Keratinocyte (primary cell): ENCODE measurements around the gene DLG1. TPM values are rescaled to one million over a fixed set of nuclear protein-coding genes. Genes with fewer than 3 reads are reported as not detected.

Experiments
- DNase-seq: peaks from one replicate; pipeline ENCODE4 v3.0.0-alpha.2; 2011; ENCODE audit warnings: low read depth, missing footprints, low spot score
- FAIRE-seq: peaks from 2 replicates; lab custom pipeline; 2011; peaks lifted over from hg19 to GRCh38; lab: Jason Lieb, UNC
- H2AFZ ChIP-seq: 2 replicates; pipeline ENCODE4 v1.6.0; 2012; ENCODE audit warnings: low read length, control low read depth, inconsistent platforms; ENCODE audit not compliant: control insufficient read depth
- H3K27ac ChIP-seq: 2 replicates; pipeline ENCODE4 v1.5.1; 2011; ENCODE audit warnings: low read length; ENCODE audit not compliant: control insufficient read depth, insufficient read depth
- H3K27me3 ChIP-seq: 3 replicates; pipeline ENCODE4 v1.6.0; 2011; ENCODE audit warnings: low read length; ENCODE audit not compliant: control insufficient read depth, insufficient read depth; ENCODE audit errors: extremely low read depth
- H3K36me3 ChIP-seq, 2 experiments: 2 replicates in 1 of 2; 3 replicates in 1 of 2; pipeline ENCODE4 v1.5.1; 2011; ENCODE audit warnings: low read length in 2 of 2, mild to moderate bottlenecking in 1 of 2; ENCODE audit not compliant: control insufficient read depth in 2 of 2, insufficient read depth in 2 of 2; ENCODE audit errors: extremely low read depth in 1 of 2
- H3K4me1 ChIP-seq: 3 replicates; pipeline ENCODE4 v1.5.1; 2011; ENCODE audit warnings: low read length; ENCODE audit not compliant: control insufficient read depth, insufficient read depth; ENCODE audit errors: extremely low read depth
- H3K4me2 ChIP-seq: 3 replicates; pipeline ENCODE4 v1.6.0; 2011; ENCODE audit warnings: low read depth, low read length; ENCODE audit not compliant: control insufficient read depth, insufficient read depth; ENCODE audit errors: extremely low read depth
- H3K4me3 ChIP-seq, 3 experiments: fragments of 200-600 bp in 1 of 3; sonication (generic) in 1 of 3; 2 replicates in 2 of 3; 3 replicates in 1 of 3; pipeline ENCODE4 v1.5.1; 2011 to 2016; ENCODE audit warnings: low read length in 3 of 3, mild to moderate bottlenecking in 3 of 3, control low read depth in 2 of 3, inconsistent platforms in 1 of 3, low read depth in 1 of 3, mixed read lengths in 1 of 3, mixed run types in 1 of 3, moderate library complexity in 1 of 3; ENCODE audit not compliant: control insufficient read depth in 2 of 3, insufficient read depth in 2 of 3; ENCODE audit errors: extremely low read depth in 1 of 3
- H3K79me2 ChIP-seq: 2 replicates; pipeline ENCODE4 v1.6.0; 2012; ENCODE audit warnings: low read length; ENCODE audit not compliant: control insufficient read depth, insufficient read depth
- H3K9ac ChIP-seq: 3 replicates; pipeline ENCODE4 v1.6.0; 2011; ENCODE audit warnings: low read length; ENCODE audit not compliant: control insufficient read depth, insufficient read depth; ENCODE audit errors: extremely low read depth
- H3K9me1 ChIP-seq: 3 replicates; pipeline ENCODE4 v1.6.0; 2011; ENCODE audit warnings: low read length; ENCODE audit not compliant: control insufficient read depth, insufficient read depth; ENCODE audit errors: extremely low read depth
- H3K9me3 ChIP-seq: 2 replicates; pipeline ENCODE4 v1.5.1; 2012; ENCODE audit warnings: low read depth, low read length; ENCODE audit not compliant: control insufficient read depth
- H4K20me1 ChIP-seq: 3 replicates; pipeline ENCODE4 v1.6.0; 2011; ENCODE audit warnings: low read length; ENCODE audit not compliant: control insufficient read depth, insufficient read depth; ENCODE audit errors: extremely low read depth
- EZH2 ChIP-seq: IDR thresholded peaks from one replicate; pipeline ENCODE4 v1.6.1; 2012; ENCODE audit warnings: inconsistent platforms, mild to moderate bottlenecking, low read length, moderate library complexity
- dilution Hi-C: fragments of 300-500 bp; cut with MboI; formaldehyde crosslinking; loops from one replicate; pipeline ENCODE4 v1.7.0; 2020; ENCODE audit warnings: low sequenced_read_pairs; ENCODE audit not compliant: extremely low pct_ligation_motif_present
- polyA plus RNA-seq, 5 experiments: library from polyadenylated mRNA; depleted of rRNA in 3 of 5; stranded (reverse) in 3 of 5; stranded (forward) in 1 of 5; unstranded in 1 of 5; fragments of >200 nt; gene quantifications; 1 replicate in 1 of 5; 2 replicates in 3 of 5; 3 replicates in 1 of 5; pipeline versions ENCODE4 v1.2.1 to v1.2.3, GENCODE V29; 2011 to 2012; ENCODE audit warnings: missing spikeins in 2 of 5, low read depth in 1 of 5, low replicate concordance in 1 of 5
- TF ChIP-seq, protein P1 (sequence below), 3 experiments: IDR thresholded peaks in 1 of 3; conservative IDR thresholded peaks in 1 of 3; optimal IDR thresholded peaks in 1 of 3; 2 replicates in 2 of 3; 3 replicates in 1 of 3; pipeline versions ENCODE3 to v1.5.1; 2011; ENCODE audit warnings: low read length in 3 of 3, mild to moderate bottlenecking in 3 of 3, moderate library complexity in 2 of 3, control low read depth in 1 of 3, inconsistent platforms in 1 of 3; ENCODE audit not compliant: insufficient read depth in 2 of 3; ENCODE audit errors: extremely low read depth in 1 of 3

DLG1 gene
- polyA plus RNA-seq, 1 donor (not counting 4 experiments of a cell fraction or from before 2014, with no cell fraction given): 139 TPM

DNA sequence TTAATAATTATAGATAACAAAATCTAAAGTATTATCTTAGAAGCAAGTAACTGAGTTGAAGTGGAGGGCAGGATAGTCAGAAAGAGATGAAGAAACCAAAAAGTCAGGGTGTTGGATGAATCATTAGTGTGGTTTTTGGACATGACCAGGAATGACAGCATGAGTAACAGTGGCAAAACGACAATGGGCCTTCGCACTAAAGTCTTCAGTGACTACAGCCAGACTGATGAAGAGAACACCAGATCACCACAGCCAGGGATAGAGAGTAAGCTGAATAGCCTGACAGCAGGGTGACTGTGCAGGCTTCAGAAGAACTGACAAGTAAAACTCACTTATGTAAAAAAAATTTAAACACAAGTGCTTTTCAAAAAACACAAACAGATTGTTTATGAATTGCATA lies 172.8 kb downstream of the DLG1 start:
- FAIRE-seq (no peak), DNase-seq (no peak)
- Histone ChIP-seq H3K9me3 (no peaks in the 10 kb centered on the region), H4K20me1 (no peaks in the 10 kb centered on the region), H3K4me3 (no peak overlapping the region), H3K27ac (no peak overlapping the region), H3K27me3 (no peaks in the 10 kb centered on the region), H3K9ac (no peak overlapping the region), H3K4me1 (no peaks in the 10 kb centered on the region), H2AFZ (no peak overlapping the region), H3K79me2 (peaks cover 2% of the 10 kb centered on the region), H3K36me3 (peaks cover 14 to 20% of the 10 kb centered on the region in 2 experiments), H3K4me2 (no peak overlapping the region), H3K9me1 (no peaks in the 10 kb centered on the region)
- TF ChIP-seq, protein P1, sequence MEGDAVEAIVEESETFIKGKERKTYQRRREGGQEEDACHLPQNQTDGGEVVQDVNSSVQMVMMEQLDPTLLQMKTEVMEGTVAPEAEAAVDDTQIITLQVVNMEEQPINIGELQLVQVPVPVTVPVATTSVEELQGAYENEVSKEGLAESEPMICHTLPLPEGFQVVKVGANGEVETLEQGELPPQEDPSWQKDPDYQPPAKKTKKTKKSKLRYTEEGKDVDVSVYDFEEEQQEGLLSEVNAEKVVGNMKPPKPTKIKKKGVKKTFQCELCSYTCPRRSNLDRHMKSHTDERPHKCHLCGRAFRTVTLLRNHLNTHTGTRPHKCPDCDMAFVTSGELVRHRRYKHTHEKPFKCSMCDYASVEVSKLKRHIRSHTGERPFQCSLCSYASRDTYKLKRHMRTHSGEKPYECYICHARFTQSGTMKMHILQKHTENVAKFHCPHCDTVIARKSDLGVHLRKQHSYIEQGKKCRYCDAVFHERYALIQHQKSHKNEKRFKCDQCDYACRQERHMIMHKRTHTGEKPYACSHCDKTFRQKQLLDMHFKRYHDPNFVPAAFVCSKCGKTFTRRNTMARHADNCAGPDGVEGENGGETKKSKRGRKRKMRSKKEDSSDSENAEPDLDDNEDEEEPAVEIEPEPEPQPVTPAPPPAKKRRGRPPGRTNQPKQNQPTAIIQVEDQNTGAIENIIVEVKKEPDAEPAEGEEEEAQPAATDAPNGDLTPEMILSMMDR (optimal IDR thresholded peaks at IDR 0.05 in 1 of 3, IDR thresholded peaks at IDR 0.05 in 1 of 3, conservative IDR thresholded peaks at IDR 0.05 in 1 of 3; ENCODE audit: extremely low read depth in 1 of 3, insufficient read depth in 2 of 3, low read length in 3 of 3): no peak
- no peak for TF ChIP-seq EZH2
- dilution Hi-C loops: no loop called here

DNA sequence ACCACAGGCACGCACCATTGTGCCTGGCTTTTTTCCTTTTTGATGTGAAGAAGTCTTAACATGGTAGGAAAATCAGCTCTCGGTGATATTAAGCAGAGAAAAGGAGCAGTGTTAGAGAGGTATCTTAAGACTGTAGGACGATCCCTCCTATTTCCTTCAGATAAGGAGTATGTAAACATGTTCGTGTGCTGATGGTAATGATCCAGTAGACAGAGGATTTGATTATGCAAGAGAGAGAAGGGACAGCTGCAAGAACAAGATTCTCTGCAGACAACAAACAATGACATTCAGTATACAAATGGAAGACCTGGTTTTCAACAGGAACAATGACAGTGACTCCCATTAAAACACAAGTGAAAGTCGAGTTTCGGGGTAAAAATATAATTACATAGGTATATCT lies 173.7 kb downstream of the DLG1 start:
- H3K9me3 ChIP-seq: no peaks in the 10 kb centered on the region

More for the DNA sequence above, 173.7 kb downstream of the DLG1 start:
- no peak for TF ChIP-seq EZH2
- TF ChIP-seq, protein P1 (optimal IDR thresholded peaks at IDR 0.05 in 1 of 3, IDR thresholded peaks at IDR 0.05 in 1 of 3, conservative IDR thresholded peaks at IDR 0.05 in 1 of 3; ENCODE audit: extremely low read depth in 1 of 3, insufficient read depth in 2 of 3, low read length in 3 of 3): no peak
- H3K79me2 ChIP-seq: peaks cover 2% of the 10 kb centered on the region
- H4K20me1 ChIP-seq: no peaks in the 10 kb centered on the region
- H3K4me1 ChIP-seq: no peaks in the 10 kb centered on the region
- no peak overlapping the region for H3K9ac ChIP-seq
- no peak overlapping the region for H2AFZ ChIP-seq
- DNase-seq (no peak), FAIRE-seq (no peak)
- H3K4me3 ChIP-seq: no peak overlapping the region
- H3K9me1 ChIP-seq: no peaks in the 10 kb centered on the region
- H3K27me3 ChIP-seq: no peaks in the 10 kb centered on the region
- no peak overlapping the region for H3K27ac ChIP-seq
- peaks cover 12% of the 10 kb centered on the region in 2 experiments for H3K36me3 ChIP-seq
- dilution Hi-C loops: no loop called here
- H3K4me2 ChIP-seq: no peak overlapping the region
